Femur (tissue), 1 donor: Measurements from ENCODE around the gene RNF2.
"Not testable (repeated sequence)": the region's sequence is repeated elsewhere in the genome, so short reads cannot be mapped to it uniquely, and the experiment has no call there.

Source experiments
- DNase-seq: peaks from one replicate; pipeline ENCODE4 v3.0.0-alpha.2; 2017

Gene RNF2

GRCh38 chr1:185050823-185051451, 5.6 kb downstream of the RNF2 start:
- DNase-seq: no peak

- no peak for DNase-seq
Measured at GRCh38 chr1:185053204-185053603, 7.8 kb downstream of the RNF2 start.

GRCh38 chr1:185054365-185055060, 9.2 kb downstream of the RNF2 start:
- no peak for DNase-seq

- no peak for DNase-seq
Measured at GRCh38 chr1:185058110-185058509, 12.8 kb downstream of the RNF2 start.

- no peak for DNase-seq
Measured at GRCh38 chr1:185058876-185059275, 13.5 kb downstream of the RNF2 start.

- no peak for DNase-seq
Measured at GRCh38 chr1:185059950-185060571, 14.7 kb downstream of the RNF2 start.

GRCh38 chr1:185062710-185063370, 17.5 kb downstream of the RNF2 start:
- no peak for DNase-seq

GRCh38 chr1:185063719-185064118, 18.4 kb downstream of the RNF2 start:
- DNase-seq: no peak

GRCh38 chr1:185065006-185065405, 19.6 kb downstream of the RNF2 start:
- DNase-seq: not testable (repeated sequence)

- no peak for DNase-seq
Measured at GRCh38 chr1:185066181-185066580, 20.8 kb downstream of the RNF2 start.

GRCh38 chr1:185068341-185068740, 23.0 kb downstream of the RNF2 start:
- DNase-seq: no peak

- DNase-seq: no peak
Measured at GRCh38 chr1:185069202-185069772, 23.9 kb downstream of the RNF2 start.

- DNase-seq: no peak
Measured at GRCh38 chr1:185070051-185070450, 24.7 kb downstream of the RNF2 start.

GRCh38 chr1:185073725-185074124, 28.4 kb downstream of the RNF2 start:
- no peak for DNase-seq

GRCh38 chr1:185074307-185074706, 28.9 kb downstream of the RNF2 start:
- no peak for DNase-seq

- DNase-seq: no peak
Measured at GRCh38 chr1:185075476-185075875, 30.1 kb downstream of the RNF2 start.

- DNase-seq: no peak
Measured at GRCh38 chr1:185077374-185077773, 32.0 kb downstream of the RNF2 start.

- no peak for DNase-seq
Measured at GRCh38 chr1:185080422-185080821, 35.1 kb downstream of the RNF2 start.

- DNase-seq: no peak
Measured at GRCh38 chr1:185083818-185084217, 38.5 kb downstream of the RNF2 start.

GRCh38 chr1:185087101-185087500, 41.7 kb downstream of the RNF2 start:
- no peak for DNase-seq

- DNase-seq: no peak
Measured at GRCh38 chr1:185087746-185088145, 42.4 kb downstream of the RNF2 start.

GRCh38 chr1:185091480-185091879, 46.1 kb downstream of the RNF2 start:
- DNase-seq: no peak

GRCh38 chr1:185094761-185095160, 49.4 kb downstream of the RNF2 start:
- no peak for DNase-seq
